Panc1 (cell line): ENCODE data around the gene SPTBN1.

ENCODE experiments used
- CTCF ChIP-seq: fragments of 450-650 bp; IDR thresholded peaks from 2 replicates; pipeline ENCODE4 v1.5.1; 2017; ENCODE audit warnings: mild to moderate bottlenecking
- POLR2AphosphoS5 ChIP-seq: IDR thresholded peaks from 2 replicates; pipeline ENCODE4 v1.6.1; 2012; ENCODE audit warnings: mild to moderate bottlenecking, low read depth, low read length, moderate library complexity

GRCh38 chr2:54531558-54531957 lies 75.4 kb downstream of the SPTBN1 start:
- TF ChIP-seq CTCF (no peak), POLR2AphosphoS5 (no peak)
